Uterus (tissue), 4 donors: Measurements from ENCODE around the gene NAP1L4. TPM values are rescaled to one million over a fixed set of nuclear protein-coding genes. Genes with fewer than 3 reads are reported as not detected.

Experiments
- DNase-seq, 2 donors: peaks; one replicate each; pipeline ENCODE4 v3.0.0-alpha.2; 2019 to 2020
- H3K27ac ChIP-seq, 2 donors: fragments of 200-600 bp; sonication (generic); 1 replicate in 1 of 2; 2 replicates in 1 of 2; pipeline ENCODE4 v1.5.1; 2016 to 2018
- H3K27me3 ChIP-seq, 2 donors: fragments of 200-600 bp; sonication (generic); one replicate each; pipeline ENCODE4 v1.5.1; 2018 to 2019; ENCODE audit warnings: control low read depth in 1 of 2
- H3K36me3 ChIP-seq, 2 donors: fragments of 200-600 bp; sonication (generic); one replicate each; pipeline ENCODE4 v1.5.1; 2019; ENCODE audit warnings: control low read depth in 1 of 2
- H3K4me1 ChIP-seq, 2 donors: fragments of 200-600 bp; sonication (generic); one replicate each; pipeline ENCODE4 v1.5.1; 2018 to 2019; ENCODE audit warnings: control low read depth in 1 of 2
- H3K4me3 ChIP-seq, 2 donors: fragments of 200-600 bp; sonication (generic); 1 replicate in 1 of 2; 2 replicates in 1 of 2; pipeline ENCODE4 v1.5.1; 2018 to 2019; ENCODE audit warnings: mild to moderate bottlenecking in 1 of 2
- H3K9me3 ChIP-seq, 2 donors: fragments of 200-600 bp; sonication (generic); one replicate each; pipeline ENCODE4 v1.5.1; 2019; ENCODE audit warnings: control low read depth in 1 of 2
- CTCF ChIP-seq, 4 experiments: fragments of 200-600 bp in 2 of 4; fragments of 450-650 bp in 2 of 4; sonication (generic) in 2 of 4; IDR thresholded peaks; one replicate each; pipeline ENCODE4 v1.5.1; 2016 to 2019; ENCODE audit warnings: antibody characterized with exemption in 4 of 4, mild to moderate bottlenecking in 2 of 4, moderate library complexity in 1 of 4
- POLR2A ChIP-seq, 2 donors: fragments of 450-650 bp; IDR thresholded peaks; one replicate each; pipeline ENCODE4 v1.6.1; 2016; ENCODE audit warnings: antibody characterized with exemption in 2 of 2, mild to moderate bottlenecking in 1 of 2, moderate library complexity in 1 of 2
- intact Hi-C: fragments of 100-400 bp; cut with DNase I; formaldehyde crosslinking; loops from one replicate; pipeline ENCODE4 v1.15.1; 2023; ENCODE audit warnings: low total_unique reads
- total RNA-seq, 4 donors: library from RNA; depleted of rRNA in 3 of 4; stranded (reverse); fragments of >200 nt in 3 of 4; gene quantifications; one replicate each; pipeline versions ENCODE4 v1.1.0 to v1.2.4, GENCODE V29; 2014 to 2023
- donor health status: DM: yes; HTN: yes; CAD: no.

Gene NAP1L4
- total RNA-seq, 4 donors from 2014 or later, result 96.1 to 183 (median 129) TPM

- DNase-seq, result no peak
- H3K9me3 ChIP-seq, result no peaks in the 10 kb centered on the region
These were observed 5.3 kb upstream of the NAP1L4 start for GRCh38 chr11:2997406-2997805.

GRCh38 chr11:2996976-2997375 lies 4.8 kb upstream of the NAP1L4 start:
- no peaks in the 10 kb centered on the region for H3K4me1 ChIP-seq
- intact Hi-C loops, result no loop called here
- DNase-seq, result no peak
- no peak for TF ChIP-seq POLR2A (IDR thresholded peaks at IDR 0.05)
- TF ChIP-seq CTCF (IDR thresholded peaks at IDR 0.05), result no peak
- no peaks in the 10 kb centered on the region for H3K9me3 ChIP-seq
- H3K27ac ChIP-seq, result no peak overlapping the region
- no peak overlapping the region for H3K4me3 ChIP-seq
- H3K36me3 ChIP-seq, result no peaks in the 10 kb centered on the region
- H3K27me3 ChIP-seq, result no peaks in the 10 kb centered on the region

More at GRCh38 chr11:2997406-2997805, 5.3 kb upstream of the NAP1L4 start:
- Histone ChIP-seq H3K4me3 (no peak overlapping the region), H3K36me3 (no peaks in the 10 kb centered on the region), H3K4me1 (no peaks in the 10 kb centered on the region), H3K27ac (no peak overlapping the region), H3K27me3 (no peaks in the 10 kb centered on the region)
- intact Hi-C loops, result no loop called here
- TF ChIP-seq CTCF (IDR thresholded peaks at IDR 0.05) (no peak), POLR2A (IDR thresholded peaks at IDR 0.05) (no peak)

- H3K9me3 ChIP-seq, result no peaks in the 10 kb centered on the region
- H3K4me1 ChIP-seq, result no peaks in the 10 kb centered on the region
- intact Hi-C loops, result no loop called here
- H3K36me3 ChIP-seq, result no peaks in the 10 kb centered on the region
- TF ChIP-seq CTCF (IDR thresholded peaks at IDR 0.05) (no peak), POLR2A (IDR thresholded peaks at IDR 0.05) (no peak)
- no peak for DNase-seq
- no peaks in the 10 kb centered on the region for H3K27me3 ChIP-seq
- H3K4me3 ChIP-seq, result no peak overlapping the region
- no peak overlapping the region for H3K27ac ChIP-seq
These were observed 3.9 kb upstream of the NAP1L4 start for GRCh38 chr11:2995893-2996554.

GRCh38 chr11:2995031-2995561 lies 3.0 kb upstream of the NAP1L4 start:
- H3K27ac ChIP-seq, result no peak overlapping the region
- no peaks in the 10 kb centered on the region for H3K27me3 ChIP-seq
- DNase-seq, result no peak
- intact Hi-C loops, result no loop called here
- H3K9me3 ChIP-seq, result no peaks in the 10 kb centered on the region
- TF ChIP-seq POLR2A (IDR thresholded peaks at IDR 0.05) (no peak), CTCF (IDR thresholded peaks at IDR 0.05) (no peak)
- H3K4me3 ChIP-seq, result no peak overlapping the region
- peaks cover 0 to 6% of the 10 kb centered on the region in 2 donors for H3K4me1 ChIP-seq
- H3K36me3 ChIP-seq, result no peaks in the 10 kb centered on the region

GRCh38 chr11:2994336-2994730 lies 2.2 kb upstream of the NAP1L4 start:
- Histone ChIP-seq H3K4me1 (peaks cover 0 to 13% of the 10 kb centered on the region in 2 donors), H3K27ac (no peak overlapping the region), H3K36me3 (no peaks in the 10 kb centered on the region), H3K9me3 (no peaks in the 10 kb centered on the region), H3K4me3 (no peak overlapping the region), H3K27me3 (no peaks in the 10 kb centered on the region)
- intact Hi-C loops, result no loop called here
- TF ChIP-seq CTCF (IDR thresholded peaks at IDR 0.05) (no peak), POLR2A (IDR thresholded peaks at IDR 0.05) (no peak)
- DNase-seq, result no peak
